Osteoblast (primary cell): ENCODE measurements around the gene NPPA. TPM values are rescaled to one million over a fixed set of nuclear protein-coding genes. Genes with fewer than 3 reads are reported as not detected.

Source experiments
- DNase-seq: peaks from one replicate; pipeline ENCODE4 v3.0.0; 2011; ENCODE audit warnings: low spot score, mixed read lengths; ENCODE audit not compliant: insufficient read length; ENCODE audit errors: missing footprints
- H2AFZ ChIP-seq: 2 replicates; pipeline ENCODE4 v1.6.0; 2011; ENCODE audit warnings: mild to moderate bottlenecking, low read length
- H3K27ac ChIP-seq: 2 replicates; pipeline ENCODE4 v1.5.1; 2011; ENCODE audit warnings: mild to moderate bottlenecking, low read depth, low read length, moderate library complexity
- H3K27me3 ChIP-seq: 2 replicates; pipeline ENCODE4 v1.6.0; 2012; ENCODE audit warnings: mild to moderate bottlenecking, control low read depth, inconsistent platforms, low read length, moderate library complexity; ENCODE audit not compliant: insufficient read depth
- H3K36me3 ChIP-seq: 2 replicates; pipeline ENCODE4 v1.5.1; 2011; ENCODE audit warnings: mild to moderate bottlenecking, low read length, control low read depth, moderate library complexity; ENCODE audit not compliant: insufficient read depth
- H3K4me1 ChIP-seq: 2 replicates; pipeline ENCODE4 v1.5.1; 2011; ENCODE audit warnings: mild to moderate bottlenecking, low read length, control low read depth, moderate library complexity; ENCODE audit not compliant: insufficient read depth
- H3K4me2 ChIP-seq: 2 replicates; pipeline ENCODE4 v1.6.0; 2011; ENCODE audit warnings: mild to moderate bottlenecking, low read length; ENCODE audit not compliant: insufficient read depth
- H3K4me3 ChIP-seq: fragments of 200-600 bp; sonication (generic); 3 replicates; pipeline ENCODE4 v1.5.1; 2012; ENCODE audit warnings: mild to moderate bottlenecking, low read length, inconsistent platforms; ENCODE audit not compliant: insufficient read depth
- H3K79me2 ChIP-seq: 2 replicates; pipeline ENCODE4 v1.6.0; 2012; ENCODE audit warnings: mild to moderate bottlenecking, low read length, control low read depth, inconsistent platforms; ENCODE audit not compliant: insufficient read depth
- H3K9me3 ChIP-seq: 2 replicates; pipeline ENCODE4 v1.5.1; 2011; ENCODE audit warnings: low read depth, low read length, control low read depth
- H4K20me1 ChIP-seq: 2 replicates; pipeline ENCODE4 v1.6.0; 2012; ENCODE audit warnings: mild to moderate bottlenecking, low read length, control low read depth; ENCODE audit not compliant: insufficient read depth
- total RNA-seq: library from RNA; depleted of rRNA; stranded (reverse); fragments of >200 nt; gene quantifications from 2 replicates; pipeline ENCODE4 v1.2.3, GENCODE V29; 2012
- TF ChIP-seq, protein P1 (sequence below): IDR thresholded peaks from 2 replicates; pipeline ENCODE4 v1.5.1; 2011; ENCODE audit warnings: mild to moderate bottlenecking, low read depth, low read length, moderate library complexity; ENCODE audit errors: extremely low read depth

NPPA gene
- total RNA-seq, 1 donor: not detected

DNA sequence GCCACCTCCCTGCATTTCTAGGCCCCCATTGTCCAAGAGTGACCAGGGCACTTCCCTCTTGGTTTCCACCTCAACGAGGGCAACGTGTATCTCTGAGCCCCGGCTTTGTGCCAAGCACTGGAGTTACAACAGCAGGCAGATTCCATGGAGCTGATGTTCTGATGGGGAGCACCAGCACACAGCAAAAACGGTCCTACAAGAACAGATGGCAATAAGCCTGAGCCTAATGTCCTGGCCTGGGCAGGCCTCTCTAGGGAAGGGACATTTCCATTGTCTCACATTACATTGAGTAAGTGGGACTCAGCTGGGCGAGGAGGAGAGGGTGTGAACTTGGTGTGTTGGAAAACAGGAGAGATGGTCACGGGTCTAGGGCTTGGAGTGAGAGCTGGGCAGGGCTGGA lies 38.3 kb upstream of the NPPA start:
- Histone ChIP-seq H3K4me3 (no peak overlapping the region), H3K27me3 (no peaks in the 10 kb centered on the region), H3K27ac (no peak overlapping the region), H3K4me1 (no peaks in the 10 kb centered on the region), H3K36me3 (no peaks in the 10 kb centered on the region), H3K9me3 (no peaks in the 10 kb centered on the region), H3K4me2 (no peak overlapping the region), H4K20me1 (no peaks in the 10 kb centered on the region), H2AFZ (no peak overlapping the region), H3K79me2 (no peaks in the 10 kb centered on the region)
- TF ChIP-seq, protein P1, sequence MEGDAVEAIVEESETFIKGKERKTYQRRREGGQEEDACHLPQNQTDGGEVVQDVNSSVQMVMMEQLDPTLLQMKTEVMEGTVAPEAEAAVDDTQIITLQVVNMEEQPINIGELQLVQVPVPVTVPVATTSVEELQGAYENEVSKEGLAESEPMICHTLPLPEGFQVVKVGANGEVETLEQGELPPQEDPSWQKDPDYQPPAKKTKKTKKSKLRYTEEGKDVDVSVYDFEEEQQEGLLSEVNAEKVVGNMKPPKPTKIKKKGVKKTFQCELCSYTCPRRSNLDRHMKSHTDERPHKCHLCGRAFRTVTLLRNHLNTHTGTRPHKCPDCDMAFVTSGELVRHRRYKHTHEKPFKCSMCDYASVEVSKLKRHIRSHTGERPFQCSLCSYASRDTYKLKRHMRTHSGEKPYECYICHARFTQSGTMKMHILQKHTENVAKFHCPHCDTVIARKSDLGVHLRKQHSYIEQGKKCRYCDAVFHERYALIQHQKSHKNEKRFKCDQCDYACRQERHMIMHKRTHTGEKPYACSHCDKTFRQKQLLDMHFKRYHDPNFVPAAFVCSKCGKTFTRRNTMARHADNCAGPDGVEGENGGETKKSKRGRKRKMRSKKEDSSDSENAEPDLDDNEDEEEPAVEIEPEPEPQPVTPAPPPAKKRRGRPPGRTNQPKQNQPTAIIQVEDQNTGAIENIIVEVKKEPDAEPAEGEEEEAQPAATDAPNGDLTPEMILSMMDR: no peak
- DNase-seq: peak; percentile 62

DNA sequence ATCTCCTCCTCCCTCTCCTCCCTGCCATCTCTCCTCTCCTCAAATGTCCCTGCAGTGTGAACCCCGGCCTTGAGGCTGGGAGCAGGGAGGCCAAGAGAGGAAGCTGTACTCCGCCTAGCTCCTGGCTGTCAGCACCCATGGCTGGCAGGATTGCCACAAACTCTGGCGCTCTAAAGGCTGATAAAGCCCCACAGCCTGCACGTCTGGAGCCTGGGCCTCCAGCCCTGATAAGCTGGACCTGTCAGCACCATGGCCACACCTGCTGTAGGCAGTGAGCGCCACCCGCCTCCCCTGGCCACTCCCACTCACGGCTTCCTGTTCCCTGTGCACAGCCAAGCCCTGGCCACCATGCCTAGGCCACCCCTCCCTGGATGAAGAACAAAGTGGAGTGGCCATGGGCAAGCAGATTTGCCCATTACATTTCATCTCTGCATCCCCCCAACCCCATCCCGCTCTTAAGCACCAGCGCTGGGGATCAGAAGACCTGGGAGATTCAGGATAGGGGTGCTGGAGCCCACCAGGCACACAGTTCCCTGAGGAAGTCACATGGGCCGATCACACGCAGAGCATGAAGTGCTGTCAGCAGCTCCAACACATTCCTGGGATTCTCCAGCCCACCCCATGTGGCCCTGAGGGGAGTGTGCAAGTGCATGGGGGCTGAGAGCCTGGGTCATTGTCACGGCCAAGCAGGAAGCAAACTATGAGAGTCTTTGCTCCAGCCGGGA lies 35.4 kb upstream of the NPPA start:
- TF ChIP-seq, protein P1: no peak
- H3K27me3 ChIP-seq: no peaks in the 10 kb centered on the region

DNA sequence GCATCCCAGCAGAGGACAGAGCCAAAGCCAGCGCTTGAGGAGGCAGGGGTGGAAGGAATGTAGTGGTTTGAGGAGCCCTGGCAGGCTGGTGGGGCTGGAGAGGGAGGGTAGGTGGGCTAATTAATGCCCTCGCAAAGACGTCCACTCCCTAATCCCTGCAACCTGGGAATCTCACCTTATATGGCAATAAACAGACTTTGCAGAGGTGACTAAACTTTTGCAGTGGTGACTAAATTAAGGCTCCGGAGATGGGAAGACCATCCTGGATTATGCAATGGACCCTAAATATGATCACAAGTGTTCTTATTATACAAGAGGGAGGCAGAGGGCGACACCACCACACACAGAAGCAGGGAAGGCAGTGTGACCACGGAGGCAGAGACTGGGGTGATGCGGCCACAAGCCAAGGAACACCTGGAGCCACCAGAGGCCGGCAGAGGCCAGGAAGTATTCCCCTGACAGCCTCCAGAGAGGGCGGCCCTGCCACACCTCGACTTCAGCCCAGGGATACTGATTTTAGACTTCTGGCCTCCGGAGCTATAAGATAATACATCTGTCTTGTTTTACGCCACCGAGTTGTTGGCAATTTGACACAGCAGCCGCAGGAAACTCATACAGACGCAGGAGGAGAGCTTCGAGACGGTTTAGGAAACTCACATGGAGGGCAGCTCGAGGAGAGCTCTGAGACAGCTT lies 34.3 kb upstream of the NPPA start:
- TF ChIP-seq, protein P1: no peak
- no peak overlapping the region for H3K4me2 ChIP-seq
- H3K79me2 ChIP-seq: no peaks in the 10 kb centered on the region
- H3K27me3 ChIP-seq: no peaks in the 10 kb centered on the region
- H3K9me3 ChIP-seq: no peaks in the 10 kb centered on the region
- no peaks in the 10 kb centered on the region for H3K4me1 ChIP-seq
- H3K4me3 ChIP-seq: no peak overlapping the region
- no peak overlapping the region for H3K27ac ChIP-seq
- no peaks in the 10 kb centered on the region for H4K20me1 ChIP-seq
- no peak overlapping the region for H2AFZ ChIP-seq
- no peaks in the 10 kb centered on the region for H3K36me3 ChIP-seq
- DNase-seq: peak; percentile 37

More for the DNA sequence above, 35.4 kb upstream of the NPPA start:
- no peak overlapping the region for H3K4me2 ChIP-seq
- H4K20me1 ChIP-seq: no peaks in the 10 kb centered on the region
- DNase-seq: peak; percentile 88
- no peaks in the 10 kb centered on the region for H3K9me3 ChIP-seq
- no peaks in the 10 kb centered on the region for H3K4me1 ChIP-seq
- no peaks in the 10 kb centered on the region for H3K79me2 ChIP-seq
- no peak overlapping the region for H3K27ac ChIP-seq
- no peaks in the 10 kb centered on the region for H3K36me3 ChIP-seq
- no peak overlapping the region for H3K4me3 ChIP-seq
- no peak overlapping the region for H2AFZ ChIP-seq
